B cell (primary cell): ENCODE measurements around the gene INKA2.

Experiments used
- EZH2 ChIP-seq: IDR thresholded peaks from 2 replicates; pipeline ENCODE4 v1.6.1; 2012; ENCODE audit warnings: borderline replicate concordance, low read depth, mild to moderate bottlenecking, moderate library complexity, low read length; ENCODE audit not compliant: insufficient read depth, poor library complexity, severe bottlenecking
- TF ChIP-seq, protein P1 (sequence below): fragments of 200-600 bp; IDR thresholded peaks from one replicate; pipeline ENCODE4 v1.8.0; 2022; ENCODE audit warnings: antibody characterized with exemption, mild to moderate bottlenecking

DNA sequence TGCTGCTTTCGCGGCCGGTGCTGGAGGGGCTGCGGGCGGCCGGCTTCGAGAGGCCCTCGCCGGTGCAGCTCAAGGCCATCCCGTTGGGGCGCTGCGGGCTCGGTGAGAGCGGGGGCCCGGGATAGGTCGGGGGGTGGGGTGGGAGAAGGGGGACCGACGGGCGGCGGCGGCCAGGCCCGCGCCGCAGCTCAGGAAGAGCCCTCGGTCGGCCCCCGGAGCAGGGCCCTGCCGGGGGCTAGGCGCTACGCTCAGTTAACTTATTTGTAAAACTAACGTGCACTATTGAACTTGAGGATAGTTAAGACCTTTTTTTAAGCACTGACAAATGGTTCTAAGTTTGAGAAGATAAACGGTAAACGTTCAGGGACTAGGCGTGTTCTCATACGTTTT lies 16.9 kb upstream of the INKA2 start:
- TF ChIP-seq, protein P1, sequence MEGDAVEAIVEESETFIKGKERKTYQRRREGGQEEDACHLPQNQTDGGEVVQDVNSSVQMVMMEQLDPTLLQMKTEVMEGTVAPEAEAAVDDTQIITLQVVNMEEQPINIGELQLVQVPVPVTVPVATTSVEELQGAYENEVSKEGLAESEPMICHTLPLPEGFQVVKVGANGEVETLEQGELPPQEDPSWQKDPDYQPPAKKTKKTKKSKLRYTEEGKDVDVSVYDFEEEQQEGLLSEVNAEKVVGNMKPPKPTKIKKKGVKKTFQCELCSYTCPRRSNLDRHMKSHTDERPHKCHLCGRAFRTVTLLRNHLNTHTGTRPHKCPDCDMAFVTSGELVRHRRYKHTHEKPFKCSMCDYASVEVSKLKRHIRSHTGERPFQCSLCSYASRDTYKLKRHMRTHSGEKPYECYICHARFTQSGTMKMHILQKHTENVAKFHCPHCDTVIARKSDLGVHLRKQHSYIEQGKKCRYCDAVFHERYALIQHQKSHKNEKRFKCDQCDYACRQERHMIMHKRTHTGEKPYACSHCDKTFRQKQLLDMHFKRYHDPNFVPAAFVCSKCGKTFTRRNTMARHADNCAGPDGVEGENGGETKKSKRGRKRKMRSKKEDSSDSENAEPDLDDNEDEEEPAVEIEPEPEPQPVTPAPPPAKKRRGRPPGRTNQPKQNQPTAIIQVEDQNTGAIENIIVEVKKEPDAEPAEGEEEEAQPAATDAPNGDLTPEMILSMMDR: no peak
- TF ChIP-seq EZH2: no peak
